Gastrocnemius medialis (tissue), 4 donors: ENCODE data around the gene FYN.

ENCODE experiments used
- POLR2A ChIP-seq, 2 donors: fragments of 450-650 bp; IDR thresholded peaks; one replicate each; pipeline ENCODE4 v1.6.1; 2017; ENCODE audit warnings: antibody characterized with exemption in 2 of 2, mild to moderate bottlenecking in 2 of 2, moderate library complexity in 2 of 2
- TF ChIP-seq, protein P1 (sequence below), 5 experiments: fragments of 450-650 bp in 3 of 5; fragments of 200-600 bp in 2 of 5; sonication (generic) in 2 of 5; IDR thresholded peaks in 4 of 5; conservative IDR thresholded peaks in 1 of 5; 1 replicate in 4 of 5; 2 replicates in 1 of 5; pipeline ENCODE4 v1.5.1; 2016 to 2019; ENCODE audit warnings: antibody characterized with exemption in 5 of 5, mild to moderate bottlenecking in 3 of 5, moderate library complexity in 3 of 5

DNA sequence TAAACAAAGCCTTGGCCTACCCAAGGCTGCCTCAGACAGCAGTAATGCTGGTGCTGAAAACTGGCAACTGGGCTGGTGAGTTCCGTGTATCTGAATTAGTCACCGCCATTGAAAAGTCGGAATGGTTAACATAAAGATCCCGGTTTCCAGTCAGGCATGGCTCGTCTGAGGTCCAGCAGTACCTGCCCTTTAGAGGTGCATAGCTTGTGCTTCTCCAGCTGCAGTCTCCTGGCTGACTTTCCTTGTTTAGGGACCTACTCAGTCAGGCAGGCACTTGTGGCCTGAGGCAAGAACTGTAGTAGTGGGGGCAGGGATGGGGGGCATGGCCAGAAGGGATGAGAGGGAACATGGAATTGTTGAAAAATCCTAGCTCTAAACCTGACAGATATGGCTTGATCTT, 101.6 kb downstream of the FYN start:
- TF ChIP-seq, protein P1, sequence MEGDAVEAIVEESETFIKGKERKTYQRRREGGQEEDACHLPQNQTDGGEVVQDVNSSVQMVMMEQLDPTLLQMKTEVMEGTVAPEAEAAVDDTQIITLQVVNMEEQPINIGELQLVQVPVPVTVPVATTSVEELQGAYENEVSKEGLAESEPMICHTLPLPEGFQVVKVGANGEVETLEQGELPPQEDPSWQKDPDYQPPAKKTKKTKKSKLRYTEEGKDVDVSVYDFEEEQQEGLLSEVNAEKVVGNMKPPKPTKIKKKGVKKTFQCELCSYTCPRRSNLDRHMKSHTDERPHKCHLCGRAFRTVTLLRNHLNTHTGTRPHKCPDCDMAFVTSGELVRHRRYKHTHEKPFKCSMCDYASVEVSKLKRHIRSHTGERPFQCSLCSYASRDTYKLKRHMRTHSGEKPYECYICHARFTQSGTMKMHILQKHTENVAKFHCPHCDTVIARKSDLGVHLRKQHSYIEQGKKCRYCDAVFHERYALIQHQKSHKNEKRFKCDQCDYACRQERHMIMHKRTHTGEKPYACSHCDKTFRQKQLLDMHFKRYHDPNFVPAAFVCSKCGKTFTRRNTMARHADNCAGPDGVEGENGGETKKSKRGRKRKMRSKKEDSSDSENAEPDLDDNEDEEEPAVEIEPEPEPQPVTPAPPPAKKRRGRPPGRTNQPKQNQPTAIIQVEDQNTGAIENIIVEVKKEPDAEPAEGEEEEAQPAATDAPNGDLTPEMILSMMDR (IDR thresholded peaks at IDR 0.05 in 4 of 5, conservative IDR thresholded peaks at IDR 0.05 in 1 of 5): no peak
- TF ChIP-seq POLR2A (IDR thresholded peaks at IDR 0.05): no peak
